Measurements from ENCODE around the gene CPPED1.

GRCh38 chr16:12758670-12759558 is 44.8 kb downstream of the CPPED1 start:
- no peak for TF ChIP-seq ZNF10 (tag by site-specific recombination; IDR thresholded peaks at IDR 0.05)
- no peak for TF ChIP-seq CTCF (tag by site-specific recombination; IDR thresholded peaks at IDR 0.05)
- no peak for TF ChIP-seq ZNF645 (tag by site-specific recombination; IDR thresholded peaks at IDR 0.05)
- no peak for TF ChIP-seq ZNF433 (tag by site-specific recombination; IDR thresholded peaks at IDR 0.05; ENCODE audit: low read depth)
